Lung (tissue), 12 donors: Measurements from ENCODE around the gene DLEC1. TPM values are rescaled to one million over a fixed set of nuclear protein-coding genes. Genes with fewer than 3 reads are reported as not detected.

Experiments used
- ATAC-seq: fragments of 200-7000 bp; cut with Tn5 transposase; one replicate; pipeline ENCODE4 v1.9.1; 2020; ENCODE audit warnings: moderate number of reproducible peaks; ENCODE audit not compliant: insufficient read depth, low FRiP score
- DNase-seq, 3 donors: peaks; one replicate each; pipeline ENCODE4 v3.0.0-alpha.2; 2013 to 2017
- H3K27ac ChIP-seq, 2 donors: one replicate each; pipeline ENCODE4 v1.5.1; 2013; ENCODE audit warnings: mild to moderate bottlenecking in 2 of 2, moderate library complexity in 2 of 2, control low read depth in 1 of 2, inconsistent platforms in 1 of 2, low read depth in 1 of 2, low read length in 1 of 2
- H3K27me3 ChIP-seq, 3 donors: one replicate each; pipeline ENCODE4 v1.5.1; 2013; ENCODE audit warnings: low read length in 2 of 3; ENCODE audit not compliant: control insufficient read depth in 3 of 3, insufficient read depth in 3 of 3
- H3K36me3 ChIP-seq, 4 donors: one replicate each; pipeline ENCODE4 v1.5.1; 2013; ENCODE audit warnings: low read length in 4 of 4, mild to moderate bottlenecking in 1 of 4, moderate library complexity in 1 of 4; ENCODE audit not compliant: control insufficient read depth in 4 of 4, insufficient read depth in 4 of 4
- H3K4me1 ChIP-seq, 5 donors: one replicate each; pipeline ENCODE4 v1.5.1; 2013; ENCODE audit warnings: low read length in 5 of 5, mild to moderate bottlenecking in 2 of 5, moderate library complexity in 1 of 5; ENCODE audit not compliant: control insufficient read depth in 5 of 5, insufficient read depth in 5 of 5
- H3K4me3 ChIP-seq: one replicate; pipeline ENCODE4 v1.5.1; 2013; ENCODE audit warnings: mild to moderate bottlenecking, control low read depth, moderate library complexity
- H3K9ac ChIP-seq, 2 donors: one replicate each; pipeline ENCODE4 v1.5.1; 2013; ENCODE audit warnings: low read length in 2 of 2, control low read depth in 1 of 2; ENCODE audit not compliant: insufficient read depth in 1 of 2
- H3K9me3 ChIP-seq, 4 donors: one replicate each; pipeline ENCODE4 v1.5.1; 2013; ENCODE audit warnings: low read length in 3 of 4, mild to moderate bottlenecking in 1 of 4, moderate library complexity in 1 of 4; ENCODE audit not compliant: control insufficient read depth in 4 of 4, insufficient read depth in 3 of 4
- WGBS, 2 donors: extraction: QIAGEN DNeasy Blood & Tissue Kit; methylation state at CpG; one replicate each; pipeline ENCODE4 v1.1.7; 2013; 5-methylcytosine and 5-hydroxymethylcytosine counted together
- polyA plus RNA-seq, 2 donors: library from polyadenylated mRNA; stranded (reverse); fragments of 200-250 nt; gene quantifications; one replicate each; pipeline ENCODE4 v1.2.1, GENCODE V29; 2013
- total RNA-seq, 2 donors: library from RNA; depleted of rRNA in 1 of 2; stranded (reverse); fragments of >200 nt in 1 of 2; gene quantifications; one replicate each; pipeline ENCODE4 v1.2.1, GENCODE V29; 2014 to 2021
- TF ChIP-seq, protein P1 (sequence below): IDR thresholded peaks from 2 replicates; pipeline ENCODE4 v1.5.1; 2012; ENCODE audit warnings: mild to moderate bottlenecking; ENCODE audit errors: control extremely low read depth, extremely low read depth
- donor health status: control.
- donor health status: control.
- donor health status: Bipolar disorder and iron deficiency.
- donor health status: healthy.
- donor health status: DM: yes; HTN: yes; CAD: no.

Gene DLEC1
- total and polyA plus RNA-seq, 4 donors = 4.2 to 28.8 (median 8.0) TPM

DNA sequence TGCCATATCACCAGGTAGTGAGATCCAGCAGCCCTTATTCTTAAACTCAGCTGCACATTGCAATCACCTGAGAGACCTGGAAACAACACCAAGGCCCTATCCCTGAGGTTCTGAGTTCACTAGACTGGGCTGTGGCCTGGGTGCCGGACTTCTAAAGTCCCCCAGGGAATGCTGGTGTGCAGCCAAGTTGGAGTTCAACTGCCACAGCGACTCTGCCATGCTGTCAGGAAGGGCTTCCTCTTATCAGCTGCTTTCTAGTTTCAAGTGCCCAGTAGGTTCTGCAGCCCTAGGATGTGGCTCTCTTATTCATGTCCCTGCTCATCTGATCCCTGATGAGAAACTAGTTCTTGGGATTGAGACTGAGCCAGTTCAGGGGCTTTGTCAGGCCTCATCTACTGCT is 50.2 kb downstream of the DLEC1 start:
- ATAC-seq (no peak), DNase-seq (no peak)
- H3K9ac ChIP-seq = no peak overlapping the region
- peaks cover 0 to 3% (median 1%) of the 10 kb centered on the region in 4 donors for H3K36me3 ChIP-seq
- H3K4me3 ChIP-seq = no peak overlapping the region
- TF ChIP-seq, protein P1, sequence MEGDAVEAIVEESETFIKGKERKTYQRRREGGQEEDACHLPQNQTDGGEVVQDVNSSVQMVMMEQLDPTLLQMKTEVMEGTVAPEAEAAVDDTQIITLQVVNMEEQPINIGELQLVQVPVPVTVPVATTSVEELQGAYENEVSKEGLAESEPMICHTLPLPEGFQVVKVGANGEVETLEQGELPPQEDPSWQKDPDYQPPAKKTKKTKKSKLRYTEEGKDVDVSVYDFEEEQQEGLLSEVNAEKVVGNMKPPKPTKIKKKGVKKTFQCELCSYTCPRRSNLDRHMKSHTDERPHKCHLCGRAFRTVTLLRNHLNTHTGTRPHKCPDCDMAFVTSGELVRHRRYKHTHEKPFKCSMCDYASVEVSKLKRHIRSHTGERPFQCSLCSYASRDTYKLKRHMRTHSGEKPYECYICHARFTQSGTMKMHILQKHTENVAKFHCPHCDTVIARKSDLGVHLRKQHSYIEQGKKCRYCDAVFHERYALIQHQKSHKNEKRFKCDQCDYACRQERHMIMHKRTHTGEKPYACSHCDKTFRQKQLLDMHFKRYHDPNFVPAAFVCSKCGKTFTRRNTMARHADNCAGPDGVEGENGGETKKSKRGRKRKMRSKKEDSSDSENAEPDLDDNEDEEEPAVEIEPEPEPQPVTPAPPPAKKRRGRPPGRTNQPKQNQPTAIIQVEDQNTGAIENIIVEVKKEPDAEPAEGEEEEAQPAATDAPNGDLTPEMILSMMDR = no peak
- H3K4me1 ChIP-seq = no peaks in the 10 kb centered on the region
- peaks cover 0 to 3% (median 1%) of the 10 kb centered on the region in 4 donors for H3K9me3 ChIP-seq
- 58 to 60% methylated on average over 2 of the region's 2 CpGs for WGBS, 2 donors
- H3K27ac ChIP-seq = no peak overlapping the region
- H3K27me3 ChIP-seq = no peaks in the 10 kb centered on the region

DNA sequence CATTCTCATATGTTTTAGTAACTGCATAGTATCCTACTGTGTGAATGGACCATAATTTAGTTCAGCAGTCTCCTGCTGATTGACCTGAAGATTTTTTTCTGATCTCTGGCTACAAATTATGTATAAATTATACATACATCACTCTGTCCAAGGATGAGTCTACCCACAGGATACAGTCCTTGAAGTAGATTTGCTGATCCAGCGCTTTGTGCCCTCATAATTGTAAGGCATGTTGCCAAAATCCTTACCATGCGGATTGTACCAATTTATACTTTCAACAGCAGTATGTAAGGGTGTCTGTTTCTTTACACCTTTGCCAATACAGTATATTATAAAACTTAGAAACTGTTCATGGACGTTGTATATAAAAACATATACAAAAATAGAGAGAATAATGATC is 51.4 kb downstream of the DLEC1 start:
- H3K36me3 ChIP-seq = no peaks in the 10 kb centered on the region
- no peaks in the 10 kb centered on the region for H3K27me3 ChIP-seq
- WGBS, 2 donors = 91 to 96% methylated on average over 3 of the region's 3 CpGs
- H3K4me1 ChIP-seq = no peaks in the 10 kb centered on the region
- H3K9ac ChIP-seq = no peak overlapping the region
- no peak for DNase-seq
- ATAC-seq = no peak
- H3K9me3 ChIP-seq = no peaks in the 10 kb centered on the region
- no peak overlapping the region for H3K4me3 ChIP-seq
- TF ChIP-seq, protein P1 = no peak
- no peak overlapping the region for H3K27ac ChIP-seq

DNA sequence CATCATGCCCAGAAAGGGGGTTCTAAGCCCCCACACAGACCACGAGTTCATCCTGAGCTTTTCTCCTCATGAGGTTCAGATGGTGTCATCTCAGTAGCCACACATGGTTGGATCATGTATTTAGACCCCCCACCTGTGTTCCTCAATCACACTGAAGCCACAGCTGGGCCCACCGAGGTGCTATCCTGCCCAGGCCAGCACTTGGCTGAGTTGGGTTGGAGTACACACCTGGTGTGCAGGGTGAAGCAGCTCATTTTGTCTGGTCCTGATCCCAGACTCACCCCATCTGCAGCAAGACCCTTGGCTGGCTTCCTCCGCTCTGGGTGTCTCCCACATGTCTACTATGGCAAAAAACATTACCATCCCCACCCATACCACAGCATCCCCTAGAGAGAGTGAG is 56.0 kb downstream of the DLEC1 start:
- ATAC-seq = no peak
- Histone ChIP-seq H3K4me1 (no peaks in the 10 kb centered on the region), H3K27ac (no peak overlapping the region), H3K27me3 (no peaks in the 10 kb centered on the region), H3K9me3 (no peaks in the 10 kb centered on the region), H3K9ac (no peak overlapping the region), H3K4me3 (no peak overlapping the region), H3K36me3 (no peaks in the 10 kb centered on the region)
- WGBS, 2 donors = 88 to 92% methylated on average over 3 of the region's 3 CpGs
- DNase-seq = no peak
- TF ChIP-seq, protein P1 = no peak
